DND-41 (cell line): Measurements from ENCODE around the gene TM9SF3.

Experiments
- CTCF ChIP-seq: IDR thresholded peaks from 2 replicates; pipeline ENCODE4 v1.5.1; 2012; ENCODE audit warnings: borderline replicate concordance, low read length, moderate library complexity, mild to moderate bottlenecking; ENCODE audit not compliant: poor library complexity, severe bottlenecking; ENCODE audit errors: extremely low read depth
- EZH2 ChIP-seq: IDR thresholded peaks from 3 replicates; pipeline ENCODE4 v1.6.1; 2012; ENCODE audit warnings: borderline replicate concordance, low read depth, mild to moderate bottlenecking, moderate library complexity, low read length, inconsistent platforms; ENCODE audit not compliant: severe bottlenecking

GRCh38 chr10:96491303-96491702 is 95.5 kb downstream of the TM9SF3 start:
- TF ChIP-seq EZH2 (no peak), CTCF (peak; percentile 55)
